HepG2 (cell line): ENCODE results near the gene KLKB1. TPM values are rescaled to one million over a fixed set of nuclear protein-coding genes. Genes with fewer than 3 reads are reported as not detected.

Source experiments
- ARHGAP35 ChIP-seq: sonication (generic); formaldehyde crosslinking; IDR thresholded peaks from 2 replicates; pipeline ENCODE4 v1.9.0; 2022; ENCODE audit warnings: mild to moderate bottlenecking, inconsistent platforms, moderate library complexity, missing genetic modification reagents, borderline replicate concordance
- CAMTA2 ChIP-seq: sonication (generic); formaldehyde crosslinking; IDR thresholded peaks from 2 replicates; pipeline ENCODE4 v1.4.0; 2020; ENCODE audit warnings: mild to moderate bottlenecking, missing genetic modification reagents, borderline replicate concordance
- ELF4 ChIP-seq: sonication (generic); formaldehyde crosslinking; IDR thresholded peaks from 2 replicates; pipeline ENCODE4 v1.5.0; 2020; ENCODE audit warnings: missing genetic modification reagents, mild to moderate bottlenecking, moderate library complexity, borderline replicate concordance
- GABPA ChIP-seq, 2 experiments: IDR thresholded peaks; 2 replicates each; pipeline ENCODE4 v1.6.1; 2011 to 2016; ENCODE audit warnings: low read depth in 2 of 2, low read length in 1 of 2, missing biosample characterization in 1 of 2, missing genetic modification characterization in 1 of 2
- KLF13 ChIP-seq: sonication (generic); formaldehyde crosslinking; IDR thresholded peaks from 2 replicates; pipeline ENCODE4 v1.4.0; 2020; ENCODE audit warnings: mild to moderate bottlenecking, missing genetic modification reagents
- MIER2 ChIP-seq: IDR thresholded peaks from 2 replicates; pipeline ENCODE4 v1.6.1; 2016; ENCODE audit warnings: missing biosample characterization, missing genetic modification reagents
- MTF1 ChIP-seq: sonication (generic); formaldehyde crosslinking; IDR thresholded peaks from 2 replicates; pipeline ENCODE4 v1.5.0; 2020; ENCODE audit warnings: missing genetic modification reagents
- MTF2 ChIP-seq: sonication (generic); formaldehyde crosslinking; IDR thresholded peaks from 2 replicates; pipeline ENCODE4 v1.5.0; 2020; ENCODE audit warnings: missing genetic modification reagents, borderline replicate concordance
- MZF1 ChIP-seq: sonication (generic); formaldehyde crosslinking; IDR thresholded peaks from 2 replicates; pipeline ENCODE4 v1.8.1; 2023; ENCODE audit warnings: mild to moderate bottlenecking, missing genetic modification reagents, borderline replicate concordance
- NBN ChIP-seq: fragments of 450-650 bp; conservative IDR thresholded peaks from 2 replicates; pipeline ENCODE4 v1.6.1; 2017
- NR1H2 ChIP-seq: sonication (generic); formaldehyde crosslinking; IDR thresholded peaks from 2 replicates; pipeline ENCODE4 v1.8.1; 2022; ENCODE audit warnings: low read depth, missing genetic modification reagents, borderline replicate concordance
- PHF20 ChIP-seq: sonication (generic); formaldehyde crosslinking; IDR thresholded peaks from 2 replicates; pipeline ENCODE4 v1.5.0; 2020; ENCODE audit warnings: mild to moderate bottlenecking, missing genetic modification reagents
- RNF2 ChIP-seq: fragments of 450-650 bp; conservative IDR thresholded peaks from 2 replicates; pipeline ENCODE4 v1.6.1; 2016; ENCODE audit warnings: low read depth
- ZBTB49 ChIP-seq: sonication (generic); formaldehyde crosslinking; IDR thresholded peaks from 2 replicates; pipeline ENCODE4 v1.4.0; 2020; ENCODE audit warnings: missing genetic modification reagents, borderline replicate concordance
- ZFP1 ChIP-seq: IDR thresholded peaks from 2 replicates; pipeline ENCODE4 v1.6.1; 2016
- ZFY ChIP-seq: sonication (generic); formaldehyde crosslinking; IDR thresholded peaks from 2 replicates; pipeline ENCODE4 v1.4.0; 2020; ENCODE audit warnings: missing genetic modification reagents
- ZKSCAN5 ChIP-seq: sonication (generic); formaldehyde crosslinking; IDR thresholded peaks from 2 replicates; pipeline ENCODE4 v1.5.1; 2020; ENCODE audit warnings: mild to moderate bottlenecking, missing genetic modification reagents
- ZMYM3 ChIP-seq: sonication (generic); formaldehyde crosslinking; IDR thresholded peaks from 2 replicates; pipeline ENCODE4 v1.5.1; 2020; ENCODE audit warnings: mild to moderate bottlenecking, missing genetic modification reagents
- ZNF280D ChIP-seq: sonication (generic); formaldehyde crosslinking; IDR thresholded peaks from 2 replicates; pipeline ENCODE4 v1.5.1; 2020; ENCODE audit warnings: mild to moderate bottlenecking, missing genetic modification reagents
- ZNF510 ChIP-seq: sonication (generic); formaldehyde crosslinking; IDR thresholded peaks from 2 replicates; pipeline ENCODE4 v1.4.0; 2020; ENCODE audit warnings: low read depth, mild to moderate bottlenecking, missing genetic modification reagents
- ZNF550 ChIP-seq: sonication (generic); formaldehyde crosslinking; IDR thresholded peaks from 2 replicates; pipeline ENCODE4 v1.4.0; 2020; ENCODE audit warnings: mild to moderate bottlenecking, missing genetic modification reagents, borderline replicate concordance
- ZNF556 ChIP-seq: sonication (generic); formaldehyde crosslinking; IDR thresholded peaks from 2 replicates; pipeline ENCODE4 v1.4.0; 2020; ENCODE audit warnings: mild to moderate bottlenecking, missing genetic modification reagents, borderline replicate concordance
- ZNF570 ChIP-seq: sonication (generic); formaldehyde crosslinking; IDR thresholded peaks from 2 replicates; pipeline ENCODE4 v1.4.0; 2020; ENCODE audit warnings: mild to moderate bottlenecking, missing genetic modification reagents, borderline replicate concordance
- ZNF615 ChIP-seq: sonication (generic); formaldehyde crosslinking; IDR thresholded peaks from 2 replicates; pipeline ENCODE4 v1.5.0; 2020; ENCODE audit warnings: mild to moderate bottlenecking, missing genetic modification reagents, borderline replicate concordance
- ZNF678 ChIP-seq: sonication (generic); formaldehyde crosslinking; IDR thresholded peaks from 2 replicates; pipeline ENCODE4 v1.4.0; 2020; ENCODE audit warnings: mild to moderate bottlenecking, missing genetic modification reagents
- polyA plus RNA-seq, 8 experiments: library from polyadenylated mRNA; depleted of rRNA in 3 of 8; stranded (reverse) in 7 of 8; unstranded in 1 of 8; fragments of >200 nt; fragmentation: Illumina TruSeq in 4 of 8; extraction: Trizol in 4 of 8; gene quantifications; 2 replicates each; pipeline versions ENCODE4 v1.2.1 to v1.2.3, GENCODE V29; 2011 to 2016; ENCODE audit warnings: low read depth in 4 of 8, missing spikeins in 1 of 8, mixed read lengths in 1 of 8; ENCODE audit not compliant: insufficient read depth in 1 of 8
- total RNA-seq, 5 experiments: library from RNA; depleted of rRNA; stranded (reverse); fragments of >200 nt; fragmentation: Illumina TruSeq; extraction: Trizol; gene quantifications; 2 replicates each; pipeline ENCODE4 v1.2.3, GENCODE V29; 2016; ENCODE audit warnings: low read depth in 1 of 5

KLKB1 gene
- total and polyA plus RNA-seq, 2 of the 13 experiments (the other 11 are each of a cell fraction or from before 2014, with no cell fraction given), result 0.26 to 0.49 TPM

GRCh38 chr4:186191200-186192065, 35.9 kb upstream of the KLKB1 start, which contains the start of gene CYP4V2 (continued):
- TF ChIP-seq GABPA (IDR thresholded peaks at IDR 0.05; ENCODE audit: low read depth, low read length), result peak; percentile 85
- TF ChIP-seq GABPA (CRISPR knock-in tag; IDR thresholded peaks at IDR 0.05; ENCODE audit: low read depth), result peak; percentile 86
- peak; percentile 33; the same call in 1 of the 2 replicates for TF ChIP-seq MTF2 (CRISPR knock-in tag)
- no peak for TF ChIP-seq NBN
- TF ChIP-seq ZFP1 (CRISPR knock-in tag), result no peak
- TF ChIP-seq ZNF556 (CRISPR knock-in tag), result peak; percentile 84
- no peak for TF ChIP-seq ZMYM3
- no peak for TF ChIP-seq ZBTB49
- TF ChIP-seq ZKSCAN5 (CRISPR knock-in tag), result no peak
- no peak for TF ChIP-seq ZNF615 (CRISPR knock-in tag)
- no peak for TF ChIP-seq ZNF510
- peak; percentile 24; the same call in 1 of the 2 replicates for TF ChIP-seq CAMTA2 (CRISPR knock-in tag)
- no peak for TF ChIP-seq MIER2 (CRISPR knock-in tag)
- no peak for TF ChIP-seq ZNF550 (CRISPR knock-in tag)
- TF ChIP-seq ZFY (CRISPR knock-in tag), result peak; percentile 97
- 0 out of 2 replicates have a peak, but pooled peaks have one; percentile 63 for TF ChIP-seq NR1H2 (CRISPR knock-in tag)
- no peak for TF ChIP-seq MTF1
- no peak; the same call in 1 of the 2 replicates for TF ChIP-seq ZNF678 (CRISPR knock-in tag)
- TF ChIP-seq ELF4, result no peak
- TF ChIP-seq PHF20, result peak; percentile 74
- 0 out of 2 replicates have a peak, but pooled peaks have one; percentile 21 for TF ChIP-seq MZF1 (CRISPR knock-in tag)
- no peak; the same call in 1 of the 2 replicates for TF ChIP-seq ZNF280D (CRISPR knock-in tag)
- no peak for TF ChIP-seq KLF13 (CRISPR knock-in tag)
- TF ChIP-seq ZNF570, result no peak
- no peak; the same call in 1 of the 2 replicates for TF ChIP-seq ARHGAP35
- peak; percentile 69; the same call in 1 of the 2 replicates for TF ChIP-seq RNF2
